Adrenal gland (tissue), 12 donors: ENCODE results near the gene DDX18. TPM values are rescaled to one million over a fixed set of nuclear protein-coding genes. Genes with fewer than 3 reads are reported as not detected.
A peak's percentile ranks its signal among the peaks of the same experiment; 100 is the strongest.
"Not testable (repeated sequence)": the region's sequence is repeated elsewhere in the genome, so short reads cannot be mapped to it uniquely, and the experiment has no call there.

Experiments
- DNase-seq, 7 donors: peaks; one replicate each; pipeline ENCODE4 v3.0.0-alpha.2; 2019 to 2020
- H3K27ac ChIP-seq, 5 donors: fragments of 200-600 bp; sonication (generic) in 4 of 5; 1 replicate in 3 of 5; 2 replicates in 2 of 5; pipeline versions ENCODE4 v1.5.1 to v1.8.0; 2016 to 2020; ENCODE audit warnings: mild to moderate bottlenecking in 1 of 5
- H3K27me3 ChIP-seq: fragments of 200-600 bp; 2 replicates; pipeline ENCODE4 v1.8.0; 2021
- H3K36me3 ChIP-seq, 2 donors: fragments of 200-600 bp; replicated peaks in 1 of 2; 1 replicate in 1 of 2; 2 replicates in 1 of 2; pipeline versions ENCODE4 v1.5.1 to v1.8.0; 2018 to 2022
- H3K4me1 ChIP-seq, 2 donors: fragments of 200-600 bp; replicated peaks in 1 of 2; 1 replicate in 1 of 2; 2 replicates in 1 of 2; pipeline versions ENCODE4 v1.5.1 to v1.8.0; 2018 to 2021
- H3K4me3 ChIP-seq, 4 donors: fragments of 200-600 bp; sonication (generic) in 3 of 4; one replicate each; pipeline ENCODE4 v1.5.1; 2016 to 2018
- H3K9me3 ChIP-seq, 3 donors: fragments of 200-600 bp; sonication (generic) in 1 of 3; replicated peaks in 1 of 3; 1 replicate in 2 of 3; 2 replicates in 1 of 3; pipeline versions ENCODE4 v1.5.1 to v1.8.0; 2016 to 2021
- CTCF ChIP-seq, 6 experiments: fragments of 450-650 bp in 4 of 6; fragments of 200-600 bp in 2 of 6; sonication (generic) in 1 of 6; IDR thresholded peaks; 1 replicate in 5 of 6; 2 replicates in 1 of 6; pipeline versions ENCODE4 v1.5.1 to v1.8.0; 2016 to 2021; ENCODE audit warnings: antibody characterized with exemption in 6 of 6, mild to moderate bottlenecking in 2 of 6, moderate library complexity in 1 of 6
- POLR2A ChIP-seq, 2 donors: fragments of 450-650 bp; IDR thresholded peaks; one replicate each; pipeline ENCODE4 v1.6.1; 2017; ENCODE audit warnings: antibody characterized with exemption in 2 of 2, mild to moderate bottlenecking in 2 of 2, moderate library complexity in 1 of 2
- WGBS, 4 donors: extraction: QIAGEN DNeasy Blood & Tissue Kit in 2 of 4; methylation state at CpG; one replicate each; pipeline versions ENCODE4 v1.1.5 to v1.1.7; 2013 to 2017; 5-methylcytosine and 5-hydroxymethylcytosine counted together
- intact Hi-C, 2 donors: fragments of 100-400 bp; cut with DNase I; formaldehyde crosslinking; loops; one replicate each; pipeline versions ENCODE4 v1.14.1 to v1.15.0; 2022 to 2023
- polyA plus RNA-seq, 3 donors: library from polyadenylated mRNA; stranded (reverse); fragments of 200-250 nt in 2 of 3; fragments of 350-450 nt in 1 of 3; fragmentation: Illumina TruSeq in 1 of 3; extraction: RNeasy Lipid Tissue Mini Kit (QIAGEN cat#74804) in 1 of 3; gene quantifications; one replicate each; pipeline ENCODE4 v1.2.3, GENCODE V29; 2013 to 2014
- total RNA-seq, 9 donors: library from RNA; depleted of rRNA in 4 of 9; stranded (reverse); fragments of >200 nt in 4 of 9; fragments of 120-200 nt in 1 of 9; fragmentation: NEBNext Ultra II Directional in 1 of 9; extraction: Animal tissue kit (Norgen Biotek cat#: 25700) in 1 of 9; gene quantifications; one replicate each; pipeline versions ENCODE4 v1.1.0 to v1.2.4, GENCODE V29; 2013 to 2023
- donor health status: healthy with polysubstance abuse.
- donor health status: Bipolar disorder and iron deficiency.
- donor health status: DM: yes; HTN: yes; CAD: no.
- donor health status: DM: no; HTN: no; CAD: no.
- donor health status: DM: no; HTN: no; CAD: no.
- donor health status: DM: yes; HTN: yes; CAD: no.

DDX18 gene
- total and polyA plus RNA-seq, 12 donors, result 15.9 to 69.3 (median 39.8) TPM

GRCh38 chr2:117825437-117825836 is 10.9 kb downstream of the DDX18 start:
- no peak for TF ChIP-seq POLR2A (IDR thresholded peaks at IDR 0.05)
- no peak for TF ChIP-seq CTCF (IDR thresholded peaks at IDR 0.05)
- 78 to 92% (median 90%) methylated on average over 8 of the region's 8 CpGs for WGBS, 4 donors

GRCh38 chr2:117827464-117827863 is 13.0 kb downstream of the DDX18 start:
- H3K27me3 ChIP-seq, H3K4me3 ChIP-seq, H3K4me1 ChIP-seq, H3K9me3 ChIP-seq, intact Hi-C loops, DNase-seq, H3K27ac ChIP-seq: not testable (repeated sequence)
- 97 to 99% (median 98%) methylated on average over 5 of the region's 5 CpGs for WGBS, 4 donors
- peaks cover 0 to 92% of the 10 kb centered on the region in 2 donors for H3K36me3 ChIP-seq

More at GRCh38 chr2:117825437-117825836, 10.9 kb downstream of the DDX18 start:
- DNase-seq, result no peak
- H3K4me1 ChIP-seq, result no peaks in the 10 kb centered on the region
- H3K27me3 ChIP-seq, result no peaks in the 10 kb centered on the region
- H3K9me3 ChIP-seq, result no peaks in the 10 kb centered on the region
- intact Hi-C loops, result no loop called here
- no peak overlapping the region for H3K4me3 ChIP-seq
- H3K27ac ChIP-seq, result no peak overlapping the region
- H3K36me3 ChIP-seq, result peaks cover 0 to 99% of the 10 kb centered on the region in 2 donors

GRCh38 chr2:117828870-117829269 is 14.4 kb downstream of the DDX18 start:
- 71 to 81% (median 74%) methylated on average over 2 of the region's 2 CpGs for WGBS, 4 donors
- peaks cover 0 to 93% of the 10 kb centered on the region in 2 donors for H3K36me3 ChIP-seq
- no peaks in the 10 kb centered on the region for H3K27me3 ChIP-seq
- H3K4me3 ChIP-seq, result no peak overlapping the region
- H3K4me1 ChIP-seq, result no peaks in the 10 kb centered on the region
- no peaks in the 10 kb centered on the region for H3K9me3 ChIP-seq
- intact Hi-C loops, result no loop called here
- TF ChIP-seq CTCF (IDR thresholded peaks at IDR 0.05) (no peak), POLR2A (IDR thresholded peaks at IDR 0.05) (no peak)
- H3K27ac ChIP-seq, result no peak overlapping the region
- DNase-seq, result no peak

GRCh38 chr2:117832332-117832731 is 17.8 kb downstream of the DDX18 start:
- Histone ChIP-seq H3K4me3 (no peak overlapping the region), H3K36me3 (peaks cover 0 to 62% of the 10 kb centered on the region in 2 donors), H3K4me1 (no peaks in the 10 kb centered on the region), H3K9me3 (no peaks in the 10 kb centered on the region), H3K27me3 (no peaks in the 10 kb centered on the region), H3K27ac (no peak overlapping the region)
- WGBS, 4 donors, result 84 to 89% (median 86%) methylated on average over 1 of the region's 1 CpG
- intact Hi-C loops, result loop anchor here in 1 of 2 donors (10.0 kb wide), 1 partner anchor 112 kb away; no protein-coding TSS in a partner anchor
- TF ChIP-seq CTCF (IDR thresholded peaks at IDR 0.05) (no peak), POLR2A (IDR thresholded peaks at IDR 0.05) (no peak)
- DNase-seq, result no peak

- WGBS, 4 donors, result 79 to 94% (median 83%) methylated on average over 4 to 9 of the region's 9 CpGs
- Histone ChIP-seq H3K4me3 (no peak overlapping the region), H3K4me1 (no peaks in the 10 kb centered on the region), H3K36me3 (peaks cover 0 to 55% of the 10 kb centered on the region in 2 donors), H3K9me3 (no peaks in the 10 kb centered on the region), H3K27ac (no peak overlapping the region), H3K27me3 (no peaks in the 10 kb centered on the region)
- intact Hi-C loops, result loop anchor here in 1 of 2 donors (10.0 kb wide), 1 partner anchor 112 kb away; no protein-coding TSS in a partner anchor
- DNase-seq, result peak in 1 of 7 donors; percentile 7
- TF ChIP-seq CTCF (IDR thresholded peaks at IDR 0.05), result no peak
- no peak for TF ChIP-seq POLR2A (IDR thresholded peaks at IDR 0.05)
These were observed 18.6 kb downstream of the DDX18 start for GRCh38 chr2:117832905-117833613.
